TTC549 (cell line): ENCODE data around the gene COG5.

ENCODE experiments used
- FAIRE-seq: peaks from 2 replicates; lab custom pipeline; 2012; peaks lifted over from hg19 to GRCh38; lab: Jason Lieb, UNC

COG5 gene

DNA sequence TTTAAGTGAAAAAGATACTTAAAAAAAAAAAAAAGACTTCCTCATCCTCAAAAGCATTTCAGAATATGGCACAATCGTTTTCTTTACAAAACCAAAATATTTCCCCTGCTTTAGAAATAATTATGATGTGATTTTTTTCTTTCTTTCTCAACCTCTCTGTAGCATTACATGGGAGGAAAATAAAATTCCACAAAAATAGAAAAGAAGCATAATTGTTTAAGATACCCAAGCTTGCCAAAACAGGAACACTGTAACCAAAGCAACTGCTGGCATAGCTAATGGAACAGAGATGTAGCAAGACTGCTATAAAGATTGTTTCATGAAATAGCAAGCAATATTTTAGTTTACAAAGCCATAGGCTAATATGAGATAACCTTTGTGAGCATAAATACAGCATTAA lies 169.4 kb downstream of the COG5 start:
- no peak for FAIRE-seq

- FAIRE-seq, result no peak
Measured at GRCh38 chr7:107392830-107393229, 170.9 kb downstream of the COG5 start.

DNA sequence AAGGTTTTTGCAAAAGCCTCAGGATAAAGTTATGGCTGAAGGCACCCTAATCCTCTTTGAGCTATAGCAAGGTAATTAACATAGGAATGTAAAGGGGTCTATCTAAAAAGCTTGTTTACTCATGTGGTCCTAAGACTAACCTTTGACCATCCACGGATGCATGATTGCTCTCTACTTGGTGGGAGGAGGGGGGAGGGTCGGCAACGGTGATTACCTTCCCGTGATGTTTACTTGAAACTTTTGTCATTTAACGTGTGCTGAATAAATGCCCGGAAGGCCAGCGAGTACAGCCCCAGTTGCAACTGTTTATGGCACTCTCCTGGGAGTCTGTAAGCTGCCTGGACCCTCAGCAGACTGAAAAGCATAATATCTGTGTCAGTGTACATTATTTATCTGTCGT lies 172.8 kb downstream of the COG5 start:
- no peak for FAIRE-seq

- no peak for FAIRE-seq
Measured at GRCh38 chr7:107388604-107389003, 175.1 kb downstream of the COG5 start.

GRCh38 chr7:107387573-107388219 lies 176.0 kb downstream of the COG5 start:
- no peak for FAIRE-seq

GRCh38 chr7:107387128-107387527 lies 176.6 kb downstream of the COG5 start:
- FAIRE-seq, result no peak

DNA sequence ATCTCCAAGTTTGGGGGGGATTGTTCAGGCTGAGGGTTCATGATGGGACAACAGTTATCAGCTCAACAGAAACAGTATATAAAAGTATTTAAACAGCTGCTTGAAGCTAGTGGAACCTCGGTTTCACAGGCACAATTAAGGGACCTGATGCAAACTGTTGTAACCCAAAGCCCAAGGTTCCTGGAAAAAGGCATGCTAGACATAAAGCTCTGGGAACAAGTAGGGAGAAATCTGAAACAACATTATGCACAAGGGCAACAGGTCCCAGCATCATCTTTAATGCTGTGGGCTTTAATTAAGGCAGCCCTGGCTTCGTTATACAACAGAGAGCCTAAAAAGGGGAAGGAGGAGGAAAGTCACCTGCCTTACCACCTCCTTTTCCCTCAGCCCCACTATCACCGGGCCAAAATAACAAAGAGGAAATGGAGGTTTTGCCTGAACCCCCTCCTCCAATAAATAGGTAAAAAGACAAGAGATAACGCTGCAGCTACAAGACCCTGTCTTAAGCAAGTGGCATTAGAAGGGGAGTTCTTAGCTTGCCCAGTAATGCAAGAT lies 177.1 kb downstream of the COG5 start:
- no peak for FAIRE-seq

DNA sequence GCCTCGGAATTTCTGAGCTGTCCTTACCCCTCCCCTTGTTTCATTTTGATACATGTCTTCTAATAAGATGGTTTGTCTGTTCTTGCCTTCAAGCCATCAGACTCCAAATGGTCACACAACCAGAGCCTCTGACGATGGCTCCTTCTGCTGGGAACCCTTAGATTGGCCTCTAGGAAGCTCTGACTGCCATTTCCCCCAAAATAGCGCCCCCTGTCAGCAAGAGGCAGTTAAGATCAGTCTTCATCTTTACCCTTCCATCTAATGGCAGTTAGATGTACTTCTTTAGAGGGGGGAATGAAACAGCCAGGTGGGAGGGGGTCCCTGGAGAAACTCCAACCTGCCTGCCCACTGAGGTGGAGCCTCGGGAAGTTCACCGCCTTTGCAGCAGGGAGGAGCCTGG lies 179.7 kb downstream of the COG5 start:
- FAIRE-seq, result no peak

DNA sequence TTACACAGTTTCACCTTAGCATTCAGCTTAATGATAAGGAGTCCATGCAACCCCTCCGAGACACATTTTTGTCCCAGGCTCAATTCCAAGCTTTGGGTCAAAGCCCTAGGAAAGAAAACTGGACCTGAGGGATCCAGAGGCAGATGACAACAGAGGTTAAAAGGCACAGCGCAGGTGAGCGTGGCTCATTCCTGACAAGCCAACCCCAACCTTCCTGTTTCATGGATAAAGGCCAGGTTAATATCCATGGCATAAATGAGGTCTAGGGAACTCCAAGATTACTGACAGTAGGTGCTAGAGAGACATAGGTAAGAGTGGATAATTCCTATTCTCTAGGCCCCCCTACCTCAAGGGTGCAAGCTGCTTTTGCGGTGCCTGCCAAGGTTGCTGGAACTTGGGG lies 180.5 kb downstream of the COG5 start:
- no peak for FAIRE-seq

GRCh38 chr7:107381453-107381852 lies 182.3 kb downstream of the COG5 start:
- no peak for FAIRE-seq

GRCh38 chr7:107373354-107373753 lies 190.4 kb downstream of the COG5 start:
- no peak for FAIRE-seq

DNA sequence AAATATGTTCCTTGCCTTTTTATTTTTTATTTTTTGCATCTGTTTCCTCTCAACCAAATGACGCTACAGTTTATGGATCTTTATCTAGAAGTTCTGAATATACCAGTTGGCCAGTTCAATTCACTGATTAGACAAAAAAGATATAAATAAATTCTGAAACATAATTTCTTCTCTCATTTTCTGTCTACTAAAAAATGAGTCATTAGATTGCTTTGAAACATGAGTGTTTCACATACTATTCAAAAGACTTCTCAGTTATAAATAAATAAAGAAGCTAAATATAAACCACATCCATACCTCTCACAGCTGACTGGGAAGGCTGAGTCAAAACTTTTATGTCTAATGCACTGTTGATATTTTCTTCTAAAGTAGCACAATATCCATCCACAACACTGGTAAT lies 191.4 kb downstream of the COG5 start:
- FAIRE-seq, result no peak

GRCh38 chr7:107370816-107371215 lies 192.9 kb downstream of the COG5 start:
- no peak for FAIRE-seq

- FAIRE-seq, result no peak
Measured at GRCh38 chr7:107364787-107365186, 198.9 kb downstream of the COG5 start.

- FAIRE-seq, result no peak
Measured at GRCh38 chr7:107359520-107360316, 204.0 kb downstream of the COG5 start.

DNA sequence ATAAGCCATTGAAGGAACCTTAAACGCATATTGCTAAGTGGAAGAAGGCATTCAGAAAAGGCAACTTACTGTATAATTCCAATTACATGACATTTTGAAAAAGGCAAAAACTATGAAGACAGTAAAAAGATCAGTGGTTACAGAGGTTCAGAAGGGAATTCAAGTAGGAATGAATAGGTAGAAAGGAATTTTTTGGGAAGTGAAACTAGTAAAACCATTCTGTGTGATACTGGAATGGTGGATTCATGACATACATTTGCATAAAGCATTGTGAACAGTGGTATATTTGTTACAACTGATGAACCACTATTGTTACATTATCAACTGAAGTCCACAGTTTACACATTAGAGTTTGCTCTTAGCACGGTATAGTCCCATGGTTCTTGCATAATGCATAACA lies 208.1 kb downstream of the COG5 start:
- no peak for FAIRE-seq

- FAIRE-seq, result no peak
Measured at GRCh38 chr7:107354640-107355039, 209.1 kb downstream of the COG5 start.

DNA sequence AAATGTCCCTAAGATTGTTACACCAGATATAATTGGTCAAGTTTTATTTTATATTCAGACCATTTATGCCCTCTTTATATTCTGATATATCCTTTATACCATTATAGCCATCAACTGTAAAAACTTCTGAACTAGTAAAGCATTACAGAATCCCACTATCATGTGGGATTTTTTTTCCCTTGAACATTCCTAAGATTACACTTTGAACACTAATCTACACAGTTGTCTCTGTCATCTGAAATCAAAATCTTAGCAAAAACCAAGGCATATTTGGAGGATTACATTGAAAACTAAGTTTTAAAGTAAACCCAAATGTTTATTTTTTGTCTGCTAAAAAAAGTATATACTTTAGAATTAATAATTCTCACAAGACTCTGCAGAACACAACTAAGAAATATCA lies 210.0 kb downstream of the COG5 start:
- FAIRE-seq, result no peak

GRCh38 chr7:107345898-107346297 lies 217.8 kb downstream of the COG5 start:
- no peak for FAIRE-seq

DNA sequence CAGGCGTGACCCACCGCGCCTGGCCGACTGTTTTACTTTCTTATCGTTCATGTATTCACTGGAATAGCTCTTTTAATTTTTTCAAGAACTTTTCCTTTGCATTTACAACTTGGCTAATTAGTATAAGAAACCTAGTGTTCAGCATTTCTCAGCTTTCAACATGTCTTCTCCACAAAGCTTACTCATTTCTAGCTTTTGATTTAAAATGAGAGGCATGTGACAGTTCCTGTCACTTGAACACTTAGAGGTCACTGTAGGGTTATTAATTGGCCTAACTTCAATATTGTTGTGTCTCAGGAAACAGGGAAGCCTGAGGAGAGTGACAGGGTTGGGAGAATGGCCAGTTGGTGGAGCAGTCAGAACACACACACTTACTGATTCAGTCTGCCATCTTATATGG lies 218.9 kb downstream of the COG5 start:
- no peak for FAIRE-seq

- FAIRE-seq, result no peak
Measured at GRCh38 chr7:107344286-107344685, 219.4 kb downstream of the COG5 start.

DNA sequence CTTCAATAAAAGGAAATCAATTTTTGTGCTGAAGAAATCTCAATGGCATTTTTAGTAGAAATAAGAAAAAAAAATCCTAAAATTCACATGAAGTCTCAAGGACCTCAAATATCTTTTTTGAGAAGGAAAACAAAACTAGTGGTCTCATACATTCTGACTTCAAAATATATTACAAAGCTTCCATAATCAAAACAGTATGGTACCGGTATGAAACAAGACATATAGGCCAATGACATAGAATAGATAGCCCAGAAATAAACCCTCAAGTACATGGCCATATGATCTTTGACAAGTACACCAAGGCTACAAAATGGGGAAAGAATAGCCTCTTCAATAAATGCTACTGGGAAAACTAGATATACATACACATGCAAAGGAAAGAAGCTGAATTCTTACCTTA lies 225.6 kb downstream of the COG5 start:
- no peak for FAIRE-seq

GRCh38 chr7:107332488-107333269 lies 231.0 kb downstream of the COG5 start:
- no peak for FAIRE-seq
